CD14-positive monocyte (primary cell): ENCODE results near the gene DUS4L. TPM values are rescaled to one million over a fixed set of nuclear protein-coding genes. Genes with fewer than 3 reads are reported as not detected.
A peak's percentile ranks its signal among the peaks of the same experiment; 100 is the strongest.

ENCODE experiments used
- DNase-seq, 3 donors: peaks; one replicate each; pipeline ENCODE4 v3.0.0-alpha.2; 2011 to 2022
- H2AFZ ChIP-seq: 2 replicates; pipeline ENCODE4 v1.6.0; 2012; ENCODE audit warnings: mild to moderate bottlenecking, low read depth, low read length, inconsistent platforms; ENCODE audit not compliant: insufficient read depth, poor library complexity, severe bottlenecking
- H3K27ac ChIP-seq, 2 donors: 1 replicate in 1 of 2; 2 replicates in 1 of 2; pipeline ENCODE4 v1.5.1; 2012 to 2013; ENCODE audit warnings: low read length in 2 of 2, control low read depth in 1 of 2, inconsistent platforms in 1 of 2, low read depth in 1 of 2, mild to moderate bottlenecking in 1 of 2
- H3K27me3 ChIP-seq, 2 donors: one replicate each; pipeline versions ENCODE4 v1.6.0 to v1.6.1; 2011 to 2013; ENCODE audit warnings: low read length in 2 of 2; ENCODE audit not compliant: control insufficient read depth in 2 of 2, insufficient read depth in 2 of 2
- H3K36me3 ChIP-seq, 2 donors: replicated peaks in 1 of 2; 1 replicate in 1 of 2; 2 replicates in 1 of 2; pipeline versions ENCODE4 v1.5.1 to v1.6.1; 2012 to 2013; ENCODE audit warnings: low read length in 2 of 2, control low read depth in 1 of 2, inconsistent platforms in 1 of 2, mild to moderate bottlenecking in 1 of 2; ENCODE audit not compliant: insufficient read depth in 2 of 2, control insufficient read depth in 1 of 2
- H3K4me1 ChIP-seq, 2 donors: 1 replicate in 1 of 2; 2 replicates in 1 of 2; pipeline versions ENCODE4 v1.5.1 to v1.6.1; 2012 to 2013; ENCODE audit warnings: low read length in 2 of 2, control low read depth in 1 of 2, inconsistent platforms in 1 of 2, mild to moderate bottlenecking in 1 of 2, moderate library complexity in 1 of 2; ENCODE audit not compliant: insufficient read depth in 2 of 2, control insufficient read depth in 1 of 2
- H3K4me2 ChIP-seq: replicated peaks from 2 replicates; pipeline ENCODE3; 2012; ENCODE audit warnings: low read length, moderate library complexity, mild to moderate bottlenecking; ENCODE audit not compliant: poor library complexity, severe bottlenecking; ENCODE audit errors: extremely low read depth
- H3K4me3 ChIP-seq, 3 experiments: fragments of 200-600 bp in 1 of 3; sonication (generic) in 1 of 3; replicated peaks in 1 of 3; 1 replicate in 2 of 3; 2 replicates in 1 of 3; pipeline ENCODE4 v1.5.1; 2011 to 2013; ENCODE audit warnings: low read length in 3 of 3, mild to moderate bottlenecking in 3 of 3, control low read depth in 2 of 3, low read depth in 2 of 3, inconsistent platforms in 1 of 3, moderate library complexity in 1 of 3
- H3K79me2 ChIP-seq: 2 replicates; pipeline ENCODE4 v1.6.0; 2012; ENCODE audit warnings: mild to moderate bottlenecking, control low read depth, inconsistent platforms, low read length, moderate library complexity; ENCODE audit not compliant: insufficient read depth
- H3K9ac ChIP-seq: 2 replicates; pipeline ENCODE4 v1.6.0; 2017; ENCODE audit warnings: low read length, mild to moderate bottlenecking; ENCODE audit not compliant: insufficient read depth, poor library complexity, severe bottlenecking
- H3K9me3 ChIP-seq, 2 donors: replicated peaks in 1 of 2; 1 replicate in 1 of 2; 2 replicates in 1 of 2; pipeline versions ENCODE4 v1.5.1 to v1.6.1; 2012 to 2013; ENCODE audit warnings: low read length in 2 of 2, control low read depth in 1 of 2; ENCODE audit not compliant: control insufficient read depth in 1 of 2, insufficient read depth in 1 of 2
- H4K20me1 ChIP-seq: 2 replicates; pipeline ENCODE4 v1.6.0; 2012; ENCODE audit warnings: mild to moderate bottlenecking, low read length, control low read depth, moderate library complexity; ENCODE audit not compliant: insufficient read depth
- H3K27ac Mint-ChIP-seq, 7 donors: one replicate each; pipeline ENCODE4 v1.8.0; 2020; ENCODE audit warnings: mild to moderate bottlenecking in 7 of 7, mixed read lengths in 7 of 7, moderate library complexity in 6 of 7, inconsistent platforms in 2 of 7
- H3K27me3 Mint-ChIP-seq, 3 donors: one replicate each; pipeline ENCODE4 v1.8.0; 2021 to 2022; ENCODE audit warnings: low read depth in 3 of 3, mild to moderate bottlenecking in 3 of 3, mixed read lengths in 3 of 3, moderate library complexity in 3 of 3, inconsistent platforms in 1 of 3
- H3K36me3 Mint-ChIP-seq, 2 donors: one replicate each; pipeline ENCODE4 v1.8.0; 2020; ENCODE audit warnings: mixed read lengths in 2 of 2, inconsistent platforms in 1 of 2, mild to moderate bottlenecking in 1 of 2
- H3K4me1 Mint-ChIP-seq: one replicate; pipeline ENCODE4 v1.8.0; 2020; ENCODE audit warnings: mild to moderate bottlenecking, mixed read lengths
- H3K4me3 Mint-ChIP-seq, 2 donors: one replicate each; pipeline ENCODE4 v1.8.0; 2020; ENCODE audit warnings: mild to moderate bottlenecking in 2 of 2, mixed read lengths in 2 of 2, moderate library complexity in 1 of 2
- H3K9me3 Mint-ChIP-seq, 7 donors: one replicate each; pipeline ENCODE4 v1.8.0; 2020 to 2022; ENCODE audit warnings: mixed read lengths in 7 of 7, mild to moderate bottlenecking in 6 of 7, moderate library complexity in 6 of 7, inconsistent platforms in 2 of 7
- WGBS: methylation state at CpG from one replicate; pipeline ENCODE4 v1.1.5; 2013; ENCODE audit warnings: missing lambda C conversion rate; ENCODE audit not compliant: insufficient coverage; 5-methylcytosine and 5-hydroxymethylcytosine counted together
- intact Hi-C, 2 donors: fragments of 100-400 bp; cut with micrococcal nuclease; formaldehyde crosslinking; loops; one replicate each; pipeline versions ENCODE4 v1.15.0 to v1.15.1; 2023
- polyA plus RNA-seq, 3 donors: library from polyadenylated mRNA; depleted of rRNA in 1 of 3; unstranded in 2 of 3; stranded (reverse) in 1 of 3; fragments of 300-500 nt in 2 of 3; fragments of >200 nt in 1 of 3; fragmentation: Illumina TruSeq in 2 of 3; gene quantifications; 1 replicate in 2 of 3; 2 replicates in 1 of 3; pipeline ENCODE4 v1.2.3, GENCODE V29; 2012 to 2021
- TF ChIP-seq, protein P1 (sequence below): fragments of 200-600 bp; IDR thresholded peaks from one replicate; pipeline ENCODE4 v1.8.0; 2022; ENCODE audit warnings: antibody characterized with exemption, mild to moderate bottlenecking

DUS4L gene
- polyA plus RNA-seq, 3 donors = 1.6 to 2.3 (median 1.7) TPM

DNA sequence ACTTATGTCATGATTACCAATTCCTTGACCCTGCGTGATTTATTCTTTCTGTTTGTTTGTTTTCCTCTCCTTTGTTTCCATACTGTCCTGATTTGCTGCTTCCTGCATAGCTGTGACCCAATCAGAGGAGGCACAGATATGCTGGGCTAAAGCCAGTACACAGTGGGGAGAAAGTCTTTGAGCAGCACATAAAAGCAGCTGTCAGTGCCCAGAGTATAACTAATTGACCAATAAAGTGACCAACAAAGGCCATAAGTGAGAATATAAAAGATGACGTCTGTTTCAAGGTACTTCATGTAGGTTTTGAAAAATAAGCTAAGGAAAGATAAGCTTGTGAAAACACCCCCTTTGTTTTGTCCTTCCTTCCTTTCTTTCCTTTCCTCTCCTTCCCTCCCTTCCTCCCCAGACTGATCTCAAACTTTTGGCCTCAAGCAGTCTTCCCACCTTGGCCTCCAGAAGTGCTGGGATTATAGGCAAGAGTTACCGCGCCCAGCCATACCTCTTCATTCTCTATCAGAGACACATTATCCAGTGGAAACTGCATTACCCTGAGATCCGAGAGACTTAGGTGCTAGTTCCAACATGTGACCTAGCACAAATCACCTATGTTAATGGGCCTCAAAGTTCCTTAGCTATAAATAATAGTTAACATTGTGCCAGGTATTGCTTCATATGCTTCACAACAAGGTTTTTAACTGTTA, 33.3 kb downstream of the DUS4L start:
- intact Hi-C loops = no loop called here
- H3K4me3 Mint-ChIP-seq = no peak overlapping the region
- H3K79me2 ChIP-seq = no peaks in the 10 kb centered on the region
- H3K4me1 ChIP-seq = no peaks in the 10 kb centered on the region
- H3K36me3 ChIP-seq = peaks cover 38 to 73% of the 10 kb centered on the region in 2 donors
- H3K36me3 Mint-ChIP-seq = peaks cover 46 to 50% of the 10 kb centered on the region in 2 donors
- H3K9me3 Mint-ChIP-seq = no peaks in the 10 kb centered on the region
- no peak overlapping the region for H3K4me2 ChIP-seq
- no peaks in the 10 kb centered on the region for H3K4me1 Mint-ChIP-seq
- no peaks in the 10 kb centered on the region for H3K27me3 ChIP-seq
- WGBS = 92% methylated on average over 2 of the region's 5 CpGs
- H3K27ac Mint-ChIP-seq = peak overlapping the region in 2 of 7 donors; percentile 22 to 62
- H3K9ac ChIP-seq = no peak overlapping the region
- no peak overlapping the region for H3K27ac ChIP-seq
- peaks cover 0 to 1% (median 0%) of the 10 kb centered on the region in 3 donors for H3K27me3 Mint-ChIP-seq
- H3K9me3 ChIP-seq = no peaks in the 10 kb centered on the region
- TF ChIP-seq, protein P1, sequence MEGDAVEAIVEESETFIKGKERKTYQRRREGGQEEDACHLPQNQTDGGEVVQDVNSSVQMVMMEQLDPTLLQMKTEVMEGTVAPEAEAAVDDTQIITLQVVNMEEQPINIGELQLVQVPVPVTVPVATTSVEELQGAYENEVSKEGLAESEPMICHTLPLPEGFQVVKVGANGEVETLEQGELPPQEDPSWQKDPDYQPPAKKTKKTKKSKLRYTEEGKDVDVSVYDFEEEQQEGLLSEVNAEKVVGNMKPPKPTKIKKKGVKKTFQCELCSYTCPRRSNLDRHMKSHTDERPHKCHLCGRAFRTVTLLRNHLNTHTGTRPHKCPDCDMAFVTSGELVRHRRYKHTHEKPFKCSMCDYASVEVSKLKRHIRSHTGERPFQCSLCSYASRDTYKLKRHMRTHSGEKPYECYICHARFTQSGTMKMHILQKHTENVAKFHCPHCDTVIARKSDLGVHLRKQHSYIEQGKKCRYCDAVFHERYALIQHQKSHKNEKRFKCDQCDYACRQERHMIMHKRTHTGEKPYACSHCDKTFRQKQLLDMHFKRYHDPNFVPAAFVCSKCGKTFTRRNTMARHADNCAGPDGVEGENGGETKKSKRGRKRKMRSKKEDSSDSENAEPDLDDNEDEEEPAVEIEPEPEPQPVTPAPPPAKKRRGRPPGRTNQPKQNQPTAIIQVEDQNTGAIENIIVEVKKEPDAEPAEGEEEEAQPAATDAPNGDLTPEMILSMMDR = no peak
- H3K4me3 ChIP-seq = no peak overlapping the region
- no peak overlapping the region for H2AFZ ChIP-seq
- DNase-seq = no peak
- H4K20me1 ChIP-seq = no peaks in the 10 kb centered on the region

DNA sequence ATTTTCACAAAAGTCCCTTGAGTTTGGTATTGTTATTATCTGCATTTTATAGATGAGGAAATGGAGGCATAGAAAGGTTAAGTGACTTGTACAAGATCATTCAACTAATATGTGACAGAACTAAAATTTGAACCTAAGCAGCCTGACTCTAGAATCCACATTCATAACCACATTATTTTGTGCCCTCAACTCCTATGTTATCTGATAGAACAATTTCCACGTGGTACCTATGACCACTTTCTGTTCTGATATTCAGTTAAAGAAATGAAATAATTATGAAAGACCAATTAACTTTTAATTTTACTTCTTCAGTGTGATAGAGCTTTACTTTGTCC, 33.8 kb downstream of the DUS4L start:
- H4K20me1 ChIP-seq = no peaks in the 10 kb centered on the region
- no peaks in the 10 kb centered on the region for H3K9me3 Mint-ChIP-seq
- H3K9ac ChIP-seq = no peak overlapping the region
- WGBS = no CpG with 5 or more reads among the region's 1 CpG
- H3K4me1 Mint-ChIP-seq = no peaks in the 10 kb centered on the region
- no peak overlapping the region for H3K27ac Mint-ChIP-seq
- no peaks in the 10 kb centered on the region for H3K27me3 ChIP-seq
- no peaks in the 10 kb centered on the region for H3K9me3 ChIP-seq
- H3K36me3 ChIP-seq = peaks cover 42 to 78% of the 10 kb centered on the region in 2 donors
- intact Hi-C loops = no loop called here
- no peak for DNase-seq
- H3K27ac ChIP-seq = no peak overlapping the region
- no peaks in the 10 kb centered on the region for H3K79me2 ChIP-seq
- H3K27me3 Mint-ChIP-seq = peaks cover 0 to 1% (median 0%) of the 10 kb centered on the region in 3 donors
- no peak overlapping the region for H3K4me3 ChIP-seq
- TF ChIP-seq, protein P1 = no peak
- H3K4me3 Mint-ChIP-seq = no peak overlapping the region
- H2AFZ ChIP-seq = no peak overlapping the region
- H3K36me3 Mint-ChIP-seq = peaks cover 51 to 54% of the 10 kb centered on the region in 2 donors
- no peaks in the 10 kb centered on the region for H3K4me1 ChIP-seq
- H3K4me2 ChIP-seq = no peak overlapping the region
